ENCODE measurements around the gene ERMAP. TPM values are rescaled to one million over a fixed set of nuclear protein-coding genes. Genes with fewer than 3 reads are reported as not detected.

ERMAP gene, protein sequence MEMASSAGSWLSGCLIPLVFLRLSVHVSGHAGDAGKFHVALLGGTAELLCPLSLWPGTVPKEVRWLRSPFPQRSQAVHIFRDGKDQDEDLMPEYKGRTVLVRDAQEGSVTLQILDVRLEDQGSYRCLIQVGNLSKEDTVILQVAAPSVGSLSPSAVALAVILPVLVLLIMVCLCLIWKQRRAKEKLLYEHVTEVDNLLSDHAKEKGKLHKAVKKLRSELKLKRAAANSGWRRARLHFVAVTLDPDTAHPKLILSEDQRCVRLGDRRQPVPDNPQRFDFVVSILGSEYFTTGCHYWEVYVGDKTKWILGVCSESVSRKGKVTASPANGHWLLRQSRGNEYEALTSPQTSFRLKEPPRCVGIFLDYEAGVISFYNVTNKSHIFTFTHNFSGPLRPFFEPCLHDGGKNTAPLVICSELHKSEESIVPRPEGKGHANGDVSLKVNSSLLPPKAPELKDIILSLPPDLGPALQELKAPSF
- total RNA-seq: 5.2 TPM

DNA sequence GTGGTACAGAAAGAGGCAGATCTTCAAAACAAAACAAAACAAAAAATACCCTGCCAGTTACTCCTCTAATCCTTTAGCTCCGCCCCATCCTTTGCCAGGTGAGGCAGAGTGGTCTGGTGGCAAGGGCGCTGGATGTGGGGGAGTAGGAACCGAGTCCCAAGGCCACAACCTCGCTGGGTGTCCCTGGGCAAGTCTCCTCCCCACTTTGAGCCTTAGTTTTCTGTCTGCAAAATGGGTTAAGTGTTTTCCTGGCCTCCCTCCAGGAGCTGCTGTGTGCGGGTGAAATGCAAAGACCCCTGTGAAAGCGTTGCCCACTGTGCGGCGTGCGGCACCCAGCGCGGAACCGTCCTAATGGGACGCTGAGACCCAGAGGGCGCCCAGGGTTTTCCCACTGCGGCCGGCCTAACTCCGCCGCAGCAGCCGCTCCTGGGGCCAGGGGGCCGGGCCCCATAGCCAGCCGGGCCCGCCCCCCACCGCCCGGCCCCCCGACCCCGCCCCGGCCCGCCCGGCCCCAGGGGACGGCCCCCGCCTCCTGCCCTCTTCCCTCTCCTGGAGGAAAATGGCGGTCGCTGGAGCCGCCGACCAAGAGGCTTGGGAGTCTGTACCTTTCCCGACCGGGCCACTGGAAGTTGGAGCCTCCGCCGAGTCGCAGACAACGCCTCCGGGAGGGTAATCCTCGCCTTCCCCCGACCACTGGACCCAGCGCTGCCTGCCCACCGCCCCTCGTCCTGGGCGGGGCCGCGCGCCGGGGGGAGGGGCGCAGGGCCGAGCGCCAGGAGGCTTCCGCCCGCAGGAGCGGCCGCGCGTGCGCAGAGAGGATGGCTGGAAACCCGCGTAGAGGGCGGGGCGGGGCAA lies at the start of gene ERMAP, which contains the start of gene SVBP:
TSS of gene ERMAP (plus strand) at position 538 of the 855 bp plus-strand sequence. CDS start 13,327 bp downstream, outside the sequence.
TSS of gene SVBP (minus strand) at position 813 of the 855 bp plus-strand sequence. CDS start 853 bp downstream, outside the sequence.
- no peaks in the 10 kb centered on the region for H3K27me3 ChIP-seq (ENCODE audit: control insufficient read depth in 3 of 3, insufficient read depth in 3 of 3, low read length in 3 of 3)

DNA sequence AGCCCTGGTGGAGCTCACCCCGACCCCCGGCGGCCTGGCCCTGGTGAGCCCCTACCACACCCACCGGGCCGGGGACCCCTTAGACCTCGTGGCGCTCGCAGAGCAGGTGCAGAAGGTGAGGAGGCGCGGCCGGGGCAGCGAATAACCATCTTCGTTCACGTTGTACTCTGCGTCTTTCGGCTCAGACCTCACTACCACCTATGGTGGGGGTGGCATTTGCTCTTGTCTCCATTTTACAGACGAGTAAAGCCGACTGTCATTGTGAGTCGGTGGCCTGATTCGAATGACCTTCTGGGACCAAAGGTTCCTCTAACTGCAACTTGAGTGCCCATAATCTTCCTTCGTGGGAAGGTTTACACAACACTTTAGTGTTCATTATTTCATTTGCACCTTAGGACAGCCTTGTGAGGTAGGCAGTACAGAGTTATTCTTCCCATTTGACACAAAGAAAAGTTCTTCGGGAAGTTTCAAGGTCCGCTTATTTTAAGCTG lies 49.4 kb upstream of the ERMAP start:
- H3K4me1 ChIP-seq (ENCODE audit: control insufficient read depth in 3 of 3, insufficient read depth in 3 of 3, low read length in 3 of 3): peaks cover 24 to 29% (median 26%) of the 10 kb centered on the region in 3 donors

More for the DNA sequence above, at the start of gene ERMAP, which contains the start of gene SVBP:
- H3K9ac ChIP-seq (ENCODE audit: low read depth in 1 of 3, low read length in 3 of 3): peak within 1 kb of the TSS; percentile 91 to 98 (median 95)
- peak within 1 kb of the TSS; percentile 94 for H3K27ac ChIP-seq (ENCODE audit: low read depth, low read length)
- peak within 1 kb of the TSS; percentile 88 to 95 (median 92) for H3K4me3 ChIP-seq (ENCODE audit: low read length in 3 of 3)
- H3K9me3 ChIP-seq (ENCODE audit: control insufficient read depth in 3 of 3, low read length in 3 of 3): no peaks in the 10 kb centered on the region
- H3K36me3 ChIP-seq (ENCODE audit: control insufficient read depth in 3 of 3, insufficient read depth in 3 of 3, low read length in 3 of 3): peaks cover 0 to 3% (median 2%) of the 10 kb centered on the region in 3 donors
- H3K4me1 ChIP-seq (ENCODE audit: control insufficient read depth in 3 of 3, insufficient read depth in 3 of 3, low read length in 3 of 3): peaks cover 9 to 17% (median 10%) of the 10 kb centered on the region in 3 donors

DNA sequence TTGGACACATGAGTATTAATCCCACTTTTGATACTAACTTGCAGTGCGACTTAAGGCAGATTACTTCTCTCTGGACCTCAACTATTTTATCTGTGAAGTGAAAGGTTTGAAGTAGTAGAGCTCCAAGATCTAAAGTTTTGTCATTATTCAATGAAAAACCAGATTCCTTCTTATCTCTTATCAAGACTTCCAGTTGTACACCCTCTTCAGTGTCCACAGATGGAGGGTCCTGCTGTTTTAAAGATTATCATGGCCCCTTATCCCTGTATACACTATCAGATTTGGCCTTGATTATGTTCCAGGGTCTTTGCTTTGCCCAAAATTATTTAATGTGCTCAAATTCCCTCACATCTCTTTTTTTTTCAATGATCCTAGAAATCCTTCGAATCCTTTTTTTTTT lies 48.8 kb upstream of the ERMAP start:
- H3K4me1 ChIP-seq (ENCODE audit: control insufficient read depth in 3 of 3, insufficient read depth in 3 of 3, low read length in 3 of 3): peaks cover 24 to 29% (median 26%) of the 10 kb centered on the region in 3 donors
- peak overlapping the region; percentile 86 to 99 (median 98) for H3K9ac ChIP-seq (ENCODE audit: low read depth in 1 of 3, low read length in 3 of 3)
- no peaks in the 10 kb centered on the region for H3K27me3 ChIP-seq (ENCODE audit: control insufficient read depth in 3 of 3, insufficient read depth in 3 of 3, low read length in 3 of 3)
- peak overlapping the region; percentile 94 to 98 (median 95) for H3K4me3 ChIP-seq (ENCODE audit: low read length in 3 of 3)
- no peaks in the 10 kb centered on the region for H3K36me3 ChIP-seq (ENCODE audit: control insufficient read depth in 3 of 3, insufficient read depth in 3 of 3, low read length in 3 of 3)
- H3K9me3 ChIP-seq (ENCODE audit: control insufficient read depth in 3 of 3, low read length in 3 of 3): no peaks in the 10 kb centered on the region
- H3K27ac ChIP-seq (ENCODE audit: low read depth, low read length): peak overlapping the region; percentile 94

More for the DNA sequence above, 49.4 kb upstream of the ERMAP start:
- peak overlapping the region; percentile 94 for H3K27ac ChIP-seq (ENCODE audit: low read depth, low read length)
- no peaks in the 10 kb centered on the region for H3K27me3 ChIP-seq (ENCODE audit: control insufficient read depth in 3 of 3, insufficient read depth in 3 of 3, low read length in 3 of 3)
- H3K9me3 ChIP-seq (ENCODE audit: control insufficient read depth in 3 of 3, low read length in 3 of 3): no peaks in the 10 kb centered on the region
- H3K9ac ChIP-seq (ENCODE audit: low read depth in 1 of 3, low read length in 3 of 3): peak overlapping the region; percentile 86 to 99 (median 98)
- no peaks in the 10 kb centered on the region for H3K36me3 ChIP-seq (ENCODE audit: control insufficient read depth in 3 of 3, insufficient read depth in 3 of 3, low read length in 3 of 3)
- peak overlapping the region; percentile 94 to 98 (median 95) for H3K4me3 ChIP-seq (ENCODE audit: low read length in 3 of 3)

DNA sequence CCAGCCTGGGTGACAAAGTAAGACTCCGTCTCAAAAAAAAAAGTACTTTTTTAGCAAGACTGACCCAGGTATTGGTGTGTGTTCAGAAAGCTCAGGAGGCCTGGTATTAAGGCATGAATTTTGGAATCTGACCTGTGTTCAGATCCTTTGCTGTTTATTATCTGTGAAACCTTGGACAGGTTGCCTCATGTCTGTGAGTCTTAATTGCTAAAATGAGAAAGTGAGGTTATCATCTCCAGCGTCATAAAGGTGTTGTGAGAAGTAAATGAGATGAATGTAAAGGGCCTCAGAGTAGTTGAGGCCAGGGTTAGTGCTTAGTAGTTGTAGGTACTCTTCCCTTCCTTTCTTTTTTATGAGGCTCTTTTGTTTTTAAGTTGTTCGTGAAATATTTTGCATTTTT lies 47.1 kb upstream of the ERMAP start:
- Histone ChIP-seq H3K27me3 (ENCODE audit: control insufficient read depth in 3 of 3, insufficient read depth in 3 of 3, low read length in 3 of 3) (no peaks in the 10 kb centered on the region), H3K4me1 (ENCODE audit: control insufficient read depth in 3 of 3, insufficient read depth in 3 of 3, low read length in 3 of 3) (peaks cover 18 to 27% (median 20%) of the 10 kb centered on the region in 3 donors), H3K36me3 (ENCODE audit: control insufficient read depth in 3 of 3, insufficient read depth in 3 of 3, low read length in 3 of 3) (peaks cover 6 to 8% (median 7%) of the 10 kb centered on the region in 3 donors), H3K9me3 (ENCODE audit: control insufficient read depth in 3 of 3, low read length in 3 of 3) (no peaks in the 10 kb centered on the region), H3K27ac (ENCODE audit: low read depth, low read length) (no peak overlapping the region), H3K4me3 (ENCODE audit: low read length in 3 of 3) (no peak overlapping the region), H3K9ac (ENCODE audit: low read depth in 1 of 3, low read length in 3 of 3) (no peak overlapping the region)

DNA sequence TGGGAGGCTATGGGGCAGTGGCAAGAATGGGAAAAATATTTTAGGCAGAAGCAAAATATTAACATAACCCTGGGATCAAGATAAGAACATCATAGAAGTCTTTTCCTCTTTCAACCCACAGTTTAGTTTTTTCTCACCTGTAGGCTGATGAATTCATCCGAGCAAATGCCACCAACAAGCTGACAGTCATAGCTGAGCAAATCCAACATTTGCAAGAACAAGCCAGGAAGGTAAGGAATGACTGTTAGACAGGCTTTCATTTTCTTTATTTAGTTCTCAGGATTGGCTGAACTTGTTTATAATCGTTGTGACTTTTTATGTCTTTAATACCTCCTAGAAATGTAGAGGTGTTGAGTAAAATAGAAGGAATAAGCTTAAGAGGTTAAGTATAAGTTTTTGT lies 43.5 kb upstream of the ERMAP start:
- Histone ChIP-seq H3K4me3 (ENCODE audit: low read length in 3 of 3) (no peak overlapping the region), H3K27ac (ENCODE audit: low read depth, low read length) (no peak overlapping the region), H3K36me3 (ENCODE audit: control insufficient read depth in 3 of 3, insufficient read depth in 3 of 3, low read length in 3 of 3) (peaks cover 21 to 40% (median 36%) of the 10 kb centered on the region in 3 donors)

DNA sequence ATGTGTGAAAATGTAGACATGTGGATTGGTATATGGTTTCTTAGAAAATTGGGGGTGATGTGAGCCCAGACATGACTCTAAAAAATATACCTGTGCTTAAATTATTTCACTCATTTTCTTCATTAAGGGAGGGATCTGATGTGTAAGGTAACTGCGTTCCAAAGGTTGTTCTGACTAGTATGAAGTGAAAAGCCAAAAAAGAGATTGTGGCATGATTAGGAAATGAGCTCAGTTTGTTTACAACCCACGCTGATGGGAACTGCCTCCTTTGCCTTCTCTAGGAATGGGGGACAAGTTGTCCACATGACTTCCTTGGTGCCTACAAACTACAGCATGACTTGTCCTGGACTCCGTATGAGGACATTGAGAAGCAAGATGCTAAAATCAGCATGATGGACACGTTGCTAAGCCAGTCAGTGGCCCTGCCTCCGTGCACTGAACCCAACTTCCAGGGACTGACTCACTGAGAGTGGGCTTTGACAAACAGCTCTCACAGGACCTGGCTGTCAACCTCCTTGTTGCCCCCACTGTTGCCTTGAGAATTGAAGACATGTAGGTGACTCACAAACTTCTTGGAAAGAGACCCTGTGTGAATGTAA lies 41.9 kb upstream of the ERMAP start:
- H3K9me3 ChIP-seq (ENCODE audit: control insufficient read depth in 3 of 3, low read length in 3 of 3): no peaks in the 10 kb centered on the region
- H3K4me1 ChIP-seq (ENCODE audit: control insufficient read depth in 3 of 3, insufficient read depth in 3 of 3, low read length in 3 of 3): no peaks in the 10 kb centered on the region
- no peaks in the 10 kb centered on the region for H3K27me3 ChIP-seq (ENCODE audit: control insufficient read depth in 3 of 3, insufficient read depth in 3 of 3, low read length in 3 of 3)
- H3K4me3 ChIP-seq (ENCODE audit: low read length in 3 of 3): no peak overlapping the region
- peaks cover 21 to 48% (median 43%) of the 10 kb centered on the region in 3 donors for H3K36me3 ChIP-seq (ENCODE audit: control insufficient read depth in 3 of 3, insufficient read depth in 3 of 3, low read length in 3 of 3)
- no peak overlapping the region for H3K9ac ChIP-seq (ENCODE audit: low read depth in 1 of 3, low read length in 3 of 3)
- no peak overlapping the region for H3K27ac ChIP-seq (ENCODE audit: low read depth, low read length)

More for the DNA sequence above, 43.5 kb upstream of the ERMAP start:
- Histone ChIP-seq H3K9me3 (ENCODE audit: control insufficient read depth in 3 of 3, low read length in 3 of 3) (no peaks in the 10 kb centered on the region), H3K27me3 (ENCODE audit: control insufficient read depth in 3 of 3, insufficient read depth in 3 of 3, low read length in 3 of 3) (no peaks in the 10 kb centered on the region), H3K9ac (ENCODE audit: low read depth in 1 of 3, low read length in 3 of 3) (no peak overlapping the region), H3K4me1 (ENCODE audit: control insufficient read depth in 3 of 3, insufficient read depth in 3 of 3, low read length in 3 of 3) (peaks cover 0 to 2% (median 0%) of the 10 kb centered on the region in 3 donors)

DNA sequence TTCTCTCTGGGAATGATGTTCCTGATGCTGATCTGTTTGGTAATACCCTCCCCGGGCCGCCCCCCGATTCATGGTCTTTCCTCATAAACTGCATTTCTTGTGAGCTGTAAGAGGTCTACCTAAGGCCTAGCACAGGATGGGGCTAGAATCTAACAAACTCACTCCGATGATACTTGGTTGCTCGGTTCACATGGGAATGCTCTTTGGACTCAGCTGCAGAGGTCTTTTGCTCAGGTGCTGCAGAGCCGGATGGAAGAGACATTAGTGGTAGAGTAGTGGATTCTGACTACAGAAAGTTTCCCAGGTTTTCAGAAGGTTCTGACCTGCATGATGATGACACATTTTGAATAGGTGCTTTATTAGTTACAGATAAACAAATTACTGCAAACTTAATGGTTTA lies 40.4 kb upstream of the ERMAP start:
- H3K36me3 ChIP-seq (ENCODE audit: control insufficient read depth in 3 of 3, insufficient read depth in 3 of 3, low read length in 3 of 3): peaks cover 23 to 49% (median 47%) of the 10 kb centered on the region in 3 donors
- H3K4me1 ChIP-seq (ENCODE audit: control insufficient read depth in 3 of 3, insufficient read depth in 3 of 3, low read length in 3 of 3): no peaks in the 10 kb centered on the region
- H3K9ac ChIP-seq (ENCODE audit: low read depth in 1 of 3, low read length in 3 of 3): no peak overlapping the region
- no peak overlapping the region for H3K4me3 ChIP-seq (ENCODE audit: low read length in 3 of 3)
- no peaks in the 10 kb centered on the region for H3K27me3 ChIP-seq (ENCODE audit: control insufficient read depth in 3 of 3, insufficient read depth in 3 of 3, low read length in 3 of 3)
- no peaks in the 10 kb centered on the region for H3K9me3 ChIP-seq (ENCODE audit: control insufficient read depth in 3 of 3, low read length in 3 of 3)
- H3K27ac ChIP-seq (ENCODE audit: low read depth, low read length): no peak overlapping the region

DNA sequence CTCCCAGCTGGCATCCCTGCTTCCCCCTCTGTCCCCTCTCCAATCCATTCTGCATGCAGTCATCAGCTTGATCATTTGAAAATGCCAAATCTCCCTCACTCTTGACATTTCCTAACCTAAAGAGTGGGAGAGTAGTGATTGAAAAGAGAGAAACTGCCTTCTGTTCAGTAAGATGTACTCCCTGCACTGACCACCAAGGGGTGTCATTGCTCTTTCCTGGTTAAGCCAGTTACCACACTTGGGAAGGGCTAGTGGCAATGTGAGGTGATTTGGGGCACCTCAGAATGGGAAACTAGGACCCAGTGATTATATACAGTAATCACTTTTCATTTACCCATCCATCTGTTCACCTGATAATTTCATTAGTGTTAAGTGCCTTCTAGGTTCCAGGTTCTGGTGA lies 39.1 kb upstream of the ERMAP start:
- no peak overlapping the region for H3K9ac ChIP-seq (ENCODE audit: low read depth in 1 of 3, low read length in 3 of 3)
- no peaks in the 10 kb centered on the region for H3K9me3 ChIP-seq (ENCODE audit: control insufficient read depth in 3 of 3, low read length in 3 of 3)
- no peak overlapping the region for H3K27ac ChIP-seq (ENCODE audit: low read depth, low read length)
- H3K36me3 ChIP-seq (ENCODE audit: control insufficient read depth in 3 of 3, insufficient read depth in 3 of 3, low read length in 3 of 3): peaks cover 26 to 50% (median 49%) of the 10 kb centered on the region in 3 donors
- no peaks in the 10 kb centered on the region for H3K27me3 ChIP-seq (ENCODE audit: control insufficient read depth in 3 of 3, insufficient read depth in 3 of 3, low read length in 3 of 3)
- no peaks in the 10 kb centered on the region for H3K4me1 ChIP-seq (ENCODE audit: control insufficient read depth in 3 of 3, insufficient read depth in 3 of 3, low read length in 3 of 3)
- no peak overlapping the region for H3K4me3 ChIP-seq (ENCODE audit: low read length in 3 of 3)

DNA sequence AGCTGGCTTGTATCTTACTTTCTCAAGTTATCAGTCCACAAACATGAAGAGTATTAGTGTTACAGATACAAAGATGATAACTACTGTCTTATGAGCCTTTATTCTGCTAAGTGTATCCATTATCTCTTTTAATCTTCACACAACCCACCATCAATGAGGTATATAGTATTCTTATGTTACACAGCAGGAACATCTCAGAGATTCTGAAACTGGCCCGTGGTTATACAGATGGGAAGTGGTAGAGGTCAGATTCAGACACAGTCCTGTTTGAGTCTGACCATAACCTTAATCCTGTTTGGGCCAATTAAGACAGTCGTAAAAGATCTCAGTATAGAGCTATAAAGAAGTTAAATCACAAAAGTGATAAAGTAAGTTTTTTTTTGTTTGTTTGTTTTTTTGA lies 37.2 kb upstream of the ERMAP start:
- Histone ChIP-seq H3K4me3 (ENCODE audit: low read length in 3 of 3) (no peak overlapping the region), H3K27ac (ENCODE audit: low read depth, low read length) (no peak overlapping the region), H3K9ac (ENCODE audit: low read depth in 1 of 3, low read length in 3 of 3) (no peak overlapping the region), H3K27me3 (ENCODE audit: control insufficient read depth in 3 of 3, insufficient read depth in 3 of 3, low read length in 3 of 3) (no peaks in the 10 kb centered on the region), H3K9me3 (ENCODE audit: control insufficient read depth in 3 of 3, low read length in 3 of 3) (no peaks in the 10 kb centered on the region), H3K4me1 (ENCODE audit: control insufficient read depth in 3 of 3, insufficient read depth in 3 of 3, low read length in 3 of 3) (peaks cover 0 to under 1% (median under 1%) of the 10 kb centered on the region in 3 donors), H3K36me3 (ENCODE audit: control insufficient read depth in 3 of 3, insufficient read depth in 3 of 3, low read length in 3 of 3) (peaks cover 20 to 43% (median 41%) of the 10 kb centered on the region in 3 donors)

Measured in skeletal muscle tissue (tissue), 4 donors.